ENCODE data around the gene TIMM44. TPM values are rescaled to one million over a fixed set of nuclear protein-coding genes. Genes with fewer than 3 reads are reported as not detected.
A peak's percentile ranks its signal among the peaks of the same experiment; 100 is the strongest.

TIMM44 gene
- total RNA-seq, 1 donor from 2014 or later, result 43.7 TPM

DNA sequence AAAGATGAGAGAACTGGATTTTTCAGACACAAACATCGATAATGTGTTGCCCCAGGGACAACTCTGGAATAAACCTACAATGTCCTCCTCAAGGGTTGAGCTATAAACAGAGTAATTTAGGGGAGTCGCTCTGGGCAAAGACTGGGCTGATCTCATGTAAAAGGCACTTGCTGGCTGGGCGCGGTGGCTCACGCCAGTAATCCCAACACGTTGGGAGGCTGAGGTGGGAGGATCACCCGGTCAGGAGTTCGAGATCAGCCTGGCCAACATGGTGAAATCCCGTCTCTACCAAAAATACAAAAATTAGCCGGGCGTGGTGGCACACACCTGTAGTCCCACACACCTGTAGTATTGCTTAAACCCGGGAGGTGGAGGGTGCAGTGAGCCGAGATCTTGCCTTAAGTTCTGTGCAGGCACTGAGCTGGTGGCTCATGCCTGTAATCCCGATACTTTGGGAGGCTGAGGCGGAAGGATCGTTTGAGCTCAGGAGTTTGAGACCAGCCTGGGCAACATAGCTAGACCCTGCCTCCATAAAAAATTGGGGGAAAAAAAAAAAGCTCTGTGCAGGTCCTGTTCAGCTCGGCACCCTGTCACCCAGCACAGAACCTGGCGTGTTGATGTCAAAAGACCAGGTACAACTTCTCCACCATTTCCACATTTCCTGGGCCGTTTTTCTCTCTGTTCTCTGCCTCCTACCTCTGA is 1.4 kb downstream of the TIMM44 start:
- peaks cover 13% of the 10 kb centered on the region for H3K36me3 Mint-ChIP-seq
- Histone ChIP-seq H3F3A (ENCODE audit: low read depth) (peaks cover 4% of the 10 kb centered on the region), H3K4me2 (peak overlapping the region; percentile 97), H2AFZ (replicated peaks) (no peak overlapping the region), H3K27ac (no peak overlapping the region), H3K9me3 (ENCODE audit: low read depth) (no peaks in the 10 kb centered on the region), H3K4me1 (peaks cover 5% of the 10 kb centered on the region), H3K79me2 (ENCODE audit: low read depth) (peaks cover 34% of the 10 kb centered on the region), H3K36me3 (no peaks in the 10 kb centered on the region), H3K9ac (no peak overlapping the region), H4K20me1 (ENCODE audit: low read depth) (no peaks in the 10 kb centered on the region), H3K27me3 (no peaks in the 10 kb centered on the region), H3K4me3 (peak overlapping the region; percentile 92)
- H3K4me1 Mint-ChIP-seq, result peaks cover 16% of the 10 kb centered on the region
- H3K9me3 Mint-ChIP-seq, result no peaks in the 10 kb centered on the region
- no peak for TF ChIP-seq EZH2 (IDR thresholded peaks at IDR 0.05)
- peaks cover 4% of the 10 kb centered on the region for H3K27me3 Mint-ChIP-seq (ENCODE audit: insufficient read depth, low read depth)
- peak overlapping the region; percentile 95 for H3K4me3 Mint-ChIP-seq
- no peak overlapping the region for H3K27ac Mint-ChIP-seq
- no peak for DNase-seq (ENCODE audit: low spot score)

DNA sequence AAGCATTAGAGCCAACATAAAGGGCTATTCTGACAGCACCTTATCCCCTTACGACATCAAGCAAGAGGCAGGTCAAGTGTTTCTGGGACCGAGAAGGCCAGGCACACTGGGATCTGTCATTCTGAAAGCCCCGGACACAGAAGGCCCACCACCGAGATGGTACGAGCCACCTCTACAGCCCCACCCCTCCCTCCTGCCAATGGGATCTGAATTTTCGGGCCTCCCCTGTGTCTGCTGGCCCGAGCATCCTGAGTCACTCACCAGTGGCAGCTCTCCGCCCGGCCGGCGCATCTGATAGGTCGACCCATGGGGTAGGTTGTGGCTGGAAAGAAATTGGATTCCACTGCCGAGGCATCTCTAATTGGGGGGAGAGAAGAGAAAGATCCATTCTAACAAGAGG is 2.6 kb downstream of the TIMM44 start:
- Mint-ChIP-seq H3K4me1 (peaks cover 16% of the 10 kb centered on the region), H3K4me3 (peak overlapping the region; percentile 15), H3K36me3 (peaks cover 13% of the 10 kb centered on the region), H3K27ac (no peak overlapping the region), H3K9me3 (no peaks in the 10 kb centered on the region), H3K27me3 (ENCODE audit: insufficient read depth, low read depth) (peaks cover 2% of the 10 kb centered on the region)
- peaks cover 34% of the 10 kb centered on the region for H3K79me2 ChIP-seq (ENCODE audit: low read depth)
- no peaks in the 10 kb centered on the region for H4K20me1 ChIP-seq (ENCODE audit: low read depth)
- DNase-seq (ENCODE audit: low spot score), result no peak
- H3K4me2 ChIP-seq, result no peak overlapping the region
- H3K36me3 ChIP-seq, result no peaks in the 10 kb centered on the region
- H3K4me3 ChIP-seq, result no peak overlapping the region
- peaks cover 4% of the 10 kb centered on the region for H3F3A ChIP-seq (ENCODE audit: low read depth)
- H3K4me1 ChIP-seq, result peaks cover 5% of the 10 kb centered on the region
- no peak for TF ChIP-seq EZH2phosphoT487 (IDR thresholded peaks at IDR 0.05)
- no peak for TF ChIP-seq EZH2 (IDR thresholded peaks at IDR 0.05)
- TF ChIP-seq, protein P1, sequence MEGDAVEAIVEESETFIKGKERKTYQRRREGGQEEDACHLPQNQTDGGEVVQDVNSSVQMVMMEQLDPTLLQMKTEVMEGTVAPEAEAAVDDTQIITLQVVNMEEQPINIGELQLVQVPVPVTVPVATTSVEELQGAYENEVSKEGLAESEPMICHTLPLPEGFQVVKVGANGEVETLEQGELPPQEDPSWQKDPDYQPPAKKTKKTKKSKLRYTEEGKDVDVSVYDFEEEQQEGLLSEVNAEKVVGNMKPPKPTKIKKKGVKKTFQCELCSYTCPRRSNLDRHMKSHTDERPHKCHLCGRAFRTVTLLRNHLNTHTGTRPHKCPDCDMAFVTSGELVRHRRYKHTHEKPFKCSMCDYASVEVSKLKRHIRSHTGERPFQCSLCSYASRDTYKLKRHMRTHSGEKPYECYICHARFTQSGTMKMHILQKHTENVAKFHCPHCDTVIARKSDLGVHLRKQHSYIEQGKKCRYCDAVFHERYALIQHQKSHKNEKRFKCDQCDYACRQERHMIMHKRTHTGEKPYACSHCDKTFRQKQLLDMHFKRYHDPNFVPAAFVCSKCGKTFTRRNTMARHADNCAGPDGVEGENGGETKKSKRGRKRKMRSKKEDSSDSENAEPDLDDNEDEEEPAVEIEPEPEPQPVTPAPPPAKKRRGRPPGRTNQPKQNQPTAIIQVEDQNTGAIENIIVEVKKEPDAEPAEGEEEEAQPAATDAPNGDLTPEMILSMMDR (IDR thresholded peaks at IDR 0.05), result no peak
- no peaks in the 10 kb centered on the region for H3K9me3 ChIP-seq (ENCODE audit: low read depth)
- no peak overlapping the region for H3K27ac ChIP-seq
- no peak overlapping the region for H2AFZ ChIP-seq (replicated peaks)
- H3K27me3 ChIP-seq, result no peaks in the 10 kb centered on the region
- H3K9ac ChIP-seq, result no peak overlapping the region

DNA sequence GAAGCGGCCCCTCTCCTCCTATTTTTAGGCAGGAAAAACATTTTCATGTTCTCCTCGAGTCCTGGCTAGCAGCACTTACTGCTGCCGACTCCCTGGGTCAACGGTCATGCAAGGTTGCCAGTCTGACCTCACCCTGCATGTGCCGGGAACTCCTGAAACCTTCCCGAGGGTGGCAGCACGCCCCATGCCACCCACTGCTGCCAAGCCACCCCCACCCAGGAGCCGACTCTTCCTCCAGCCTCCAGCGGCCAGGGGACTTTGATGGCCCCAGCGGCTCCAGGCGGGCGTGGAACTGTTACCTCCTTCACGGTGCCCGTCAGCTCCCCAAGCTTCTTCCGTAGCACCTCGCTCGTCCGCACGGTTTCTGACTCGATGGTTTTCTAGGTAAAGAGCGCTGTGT is 8.7 kb downstream of the TIMM44 start:
- no peaks in the 10 kb centered on the region for H3K9me3 ChIP-seq (ENCODE audit: low read depth)
- peaks cover 5% of the 10 kb centered on the region for H3K79me2 ChIP-seq (ENCODE audit: low read depth)
- TF ChIP-seq, protein P1 (IDR thresholded peaks at IDR 0.05), result no peak
- TF ChIP-seq EZH2 (IDR thresholded peaks at IDR 0.05) (no peak), EZH2phosphoT487 (IDR thresholded peaks at IDR 0.05) (no peak)
- DNase-seq (ENCODE audit: low spot score), result no peak
- H3K36me3 ChIP-seq, result no peaks in the 10 kb centered on the region
- Mint-ChIP-seq H3K4me3 (no peak overlapping the region), H3K27me3 (ENCODE audit: insufficient read depth, low read depth) (peaks cover under 1% of the 10 kb centered on the region), H3K36me3 (peaks cover 8% of the 10 kb centered on the region), H3K27ac (no peak overlapping the region), H3K4me1 (no peaks in the 10 kb centered on the region), H3K9me3 (no peaks in the 10 kb centered on the region)
- H3K4me1 ChIP-seq, result no peaks in the 10 kb centered on the region
- no peak overlapping the region for H3K4me3 ChIP-seq
- no peak overlapping the region for H3K4me2 ChIP-seq
- no peak overlapping the region for H2AFZ ChIP-seq (replicated peaks)
- no peaks in the 10 kb centered on the region for H4K20me1 ChIP-seq (ENCODE audit: low read depth)
- H3K9ac ChIP-seq, result no peak overlapping the region
- no peak overlapping the region for H3K27ac ChIP-seq
- H3K27me3 ChIP-seq, result no peaks in the 10 kb centered on the region
- H3F3A ChIP-seq (ENCODE audit: low read depth), result no peaks in the 10 kb centered on the region
